Right atrium auricular region (tissue), 2 donors: ENCODE data around the gene PCDHGB3. TPM values are rescaled to one million over a fixed set of nuclear protein-coding genes. Genes with fewer than 3 reads are reported as not detected.
"Not testable (repeated sequence)": the region's sequence is repeated elsewhere in the genome, so short reads cannot be mapped to it uniquely, and the experiment has no call there.

Experiments used
- DNase-seq: peaks from one replicate; pipeline ENCODE4 v3.0.0-alpha.2; 2019; ENCODE audit warnings: low spot score
- H3K27ac ChIP-seq, 2 donors: fragments of 200-600 bp; sonication (generic); 1 replicate in 1 of 2; 2 replicates in 1 of 2; pipeline ENCODE4 v1.5.1; 2016 to 2019
- H3K27me3 ChIP-seq, 2 donors: fragments of 200-600 bp; sonication (generic); one replicate each; pipeline versions ENCODE4 v1.5.1 to v1.6.0; 2017 to 2019
- H3K36me3 ChIP-seq: fragments of 200-600 bp; sonication (generic); one replicate; pipeline ENCODE4 v1.5.1; 2016
- H3K4me1 ChIP-seq, 2 donors: fragments of 200-600 bp; sonication (generic); one replicate each; pipeline versions ENCODE4 v1.5.1 to v1.6.0; 2017 to 2019
- H3K4me3 ChIP-seq, 2 donors: fragments of 200-600 bp; sonication (generic); 1 replicate in 1 of 2; 2 replicates in 1 of 2; pipeline ENCODE4 v1.5.1; 2017 to 2019; ENCODE audit warnings: mild to moderate bottlenecking in 1 of 2, moderate library complexity in 1 of 2
- H3K9me3 ChIP-seq, 2 donors: fragments of 200-600 bp; sonication (generic); one replicate each; pipeline ENCODE4 v1.5.1; 2019
- CTCF ChIP-seq, 2 donors: fragments of 200-600 bp; sonication (generic); IDR thresholded peaks; one replicate each; pipeline ENCODE4 v1.5.1; 2019; ENCODE audit warnings: antibody characterized with exemption in 2 of 2
- total RNA-seq, 2 donors: library from RNA; depleted of rRNA; stranded (reverse); fragments of >200 nt; gene quantifications; one replicate each; pipeline ENCODE4 v1.1.0, GENCODE V29; 2016

PCDHGB3 gene
- total RNA-seq, 2 donors from 2014 or later = 5.4 to 7.2 TPM

GRCh38 chr5:141409598-141410306 lies 39.7 kb downstream of the PCDHGB3 start:
- peaks cover 30 to 97% of the 10 kb centered on the region in 2 donors for H3K9me3 ChIP-seq
- peaks cover 6% of the 10 kb centered on the region for H3K36me3 ChIP-seq
- no peaks in the 10 kb centered on the region for H3K27me3 ChIP-seq
- no peak for TF ChIP-seq CTCF (IDR thresholded peaks at IDR 0.05)
- H3K4me1 ChIP-seq = peaks cover 0 to 7% of the 10 kb centered on the region in 2 donors
- H3K4me3 ChIP-seq = no peak overlapping the region
- no peak overlapping the region for H3K27ac ChIP-seq
- DNase-seq = no peak

GRCh38 chr5:141411575-141411974 lies 41.5 kb downstream of the PCDHGB3 start:
- Histone ChIP-seq H3K4me3 (no peak overlapping the region), H3K36me3 (no peaks in the 10 kb centered on the region), H3K27me3 (no peaks in the 10 kb centered on the region), H3K9me3 (peaks cover 30 to 94% of the 10 kb centered on the region in 2 donors), H3K27ac (no peak overlapping the region), H3K4me1 (peaks cover 0 to 7% of the 10 kb centered on the region in 2 donors)
- DNase-seq = no peak
- TF ChIP-seq CTCF (IDR thresholded peaks at IDR 0.05) = no peak

- H3K9me3 ChIP-seq = peaks cover 25 to 84% of the 10 kb centered on the region in 2 donors
Measured at GRCh38 chr5:141412854-141413539, 43.0 kb downstream of the PCDHGB3 start, which contains the start of gene PCDHGA10. PCDHGA10 (plus strand) TSS chr5:141412987; CDS start chr5:141413176, 189 bp downstream.

GRCh38 chr5:141413540-141414069 lies 43.6 kb downstream of the PCDHGB3 start:
- peaks cover 30 to 84% of the 10 kb centered on the region in 2 donors for H3K9me3 ChIP-seq
- no peak for DNase-seq
- no peak for TF ChIP-seq CTCF (IDR thresholded peaks at IDR 0.05)
- H3K36me3 ChIP-seq = no peaks in the 10 kb centered on the region
- no peaks in the 10 kb centered on the region for H3K27me3 ChIP-seq
- peak overlapping the region; percentile 22 to 33 for H3K4me3 ChIP-seq
- no peak overlapping the region for H3K27ac ChIP-seq
- H3K4me1 ChIP-seq = peaks cover 0 to 12% of the 10 kb centered on the region in 2 donors

More at GRCh38 chr5:141412854-141413539, 43.0 kb downstream of the PCDHGB3 start, which contains the start of gene PCDHGA10:
- peaks cover 0 to 8% of the 10 kb centered on the region in 2 donors for H3K4me1 ChIP-seq
- H3K27me3 ChIP-seq = no peaks in the 10 kb centered on the region
- TF ChIP-seq CTCF (IDR thresholded peaks at IDR 0.05) = peak; percentile 40 to 62
- H3K36me3 ChIP-seq = no peaks in the 10 kb centered on the region
- DNase-seq = no peak
- no peak within 1 kb of the TSS for H3K27ac ChIP-seq
- H3K4me3 ChIP-seq = peak within 1 kb of the TSS; percentile 22 to 33

GRCh38 chr5:141414548-141415274 lies 44.7 kb downstream of the PCDHGB3 start:
- peaks cover 31 to 84% of the 10 kb centered on the region in 2 donors for H3K9me3 ChIP-seq

GRCh38 chr5:141415275-141415618 lies 45.2 kb downstream of the PCDHGB3 start:
- not testable (repeated sequence) for H3K36me3 ChIP-seq, H3K4me3 ChIP-seq, H3K27me3 ChIP-seq, H3K27ac ChIP-seq, DNase-seq
- H3K4me1 ChIP-seq = peaks cover 0 to 13% of the 10 kb centered on the region in 2 donors
- H3K9me3 ChIP-seq = peaks cover 27 to 84% of the 10 kb centered on the region in 2 donors

More at GRCh38 chr5:141414548-141415274, 44.7 kb downstream of the PCDHGB3 start:
- H3K27ac ChIP-seq, H3K27me3 ChIP-seq, H3K36me3 ChIP-seq, H3K4me3 ChIP-seq, DNase-seq: not testable (repeated sequence)
- H3K4me1 ChIP-seq = peaks cover 0 to 18% of the 10 kb centered on the region in 2 donors
